A673 (cell line): ENCODE data around the gene TRMT61A. TPM values are rescaled to one million over a fixed set of nuclear protein-coding genes. Genes with fewer than 3 reads are reported as not detected.
A peak's percentile ranks its signal among the peaks of the same experiment; 100 is the strongest.

ENCODE experiments used
- BruUV-seq: library from RNA; stranded (reverse); fragments of 400-500 nt; replicated peaks from 2 replicates; lab custom pipeline; 2021; lab: Mats Ljungman, UMichigan
- CTCF ChIA-PET: fragments of 300-600 bp; sonication (Branson Sonifier 250); formaldehyde crosslinking; loops from one replicate; lab custom pipeline; 2022; ENCODE audit warnings: antibody characterized with exemption; lab: Charles Lee
- POLR2A ChIA-PET: fragments of 300-600 bp; sonication (Branson Sonifier 250); formaldehyde crosslinking; loops from one replicate; lab custom pipeline; 2022; ENCODE audit warnings: antibody characterized with exemption; ENCODE audit not compliant: low non-redundant PET; lab: Charles Lee
- DNase-seq: peaks from one replicate; pipeline ENCODE4 v3.0.0-alpha.2; 2015; ENCODE audit warnings: low spot score
- H3K27ac ChIP-seq: fragments of 200-600 bp; sonication (generic); 2 replicates; pipeline ENCODE4 v1.5.1; 2016; ENCODE audit warnings: mixed run types, low read depth, mild to moderate bottlenecking, mixed read lengths, antibody characterized with exemption, low read length; ENCODE audit not compliant: poor library complexity, severe bottlenecking
- H3K27me3 ChIP-seq: fragments of 200-600 bp; sonication (generic); replicated peaks from 2 replicates; pipeline ENCODE4 v1.6.1; 2017; ENCODE audit warnings: mixed run types, low read depth, mild to moderate bottlenecking, mixed read lengths, antibody characterized with exemption, low read length; ENCODE audit not compliant: insufficient read depth, poor library complexity
- H3K36me3 ChIP-seq: fragments of 200-600 bp; sonication (generic); 2 replicates; pipeline ENCODE4 v1.6.1; 2016; ENCODE audit warnings: mixed run types, mild to moderate bottlenecking, mixed read lengths, antibody characterized with exemption, low read length; ENCODE audit not compliant: insufficient read depth, poor library complexity, severe bottlenecking
- H3K4me1 ChIP-seq: fragments of 200-600 bp; sonication (generic); 2 replicates; pipeline ENCODE4 v1.6.1; 2017; ENCODE audit warnings: mixed run types, mild to moderate bottlenecking, mixed read lengths, antibody characterized with exemption, low read length; ENCODE audit not compliant: insufficient read depth, poor library complexity, severe bottlenecking
- H3K4me3 ChIP-seq: fragments of 200-600 bp; sonication (generic); 2 replicates; pipeline ENCODE4 v1.5.1; 2016; ENCODE audit warnings: low read depth, mixed run types, mild to moderate bottlenecking, mixed read lengths, low read length; ENCODE audit not compliant: poor library complexity, severe bottlenecking
- H3K9me3 ChIP-seq: fragments of 200-600 bp; sonication (generic); 2 replicates; pipeline ENCODE4 v1.6.1; 2016; ENCODE audit warnings: mixed run types, low read depth, mild to moderate bottlenecking, mixed read lengths, antibody characterized with exemption, low read length; ENCODE audit not compliant: poor library complexity, severe bottlenecking
- EZH2 ChIP-seq: fragments of 200-600 bp; sonication (generic); IDR thresholded peaks from 2 replicates; pipeline ENCODE4 v1.6.1; 2017; ENCODE audit warnings: borderline replicate concordance, low read depth, mild to moderate bottlenecking, mixed read lengths, antibody characterized with exemption, low read length; ENCODE audit not compliant: poor library complexity, severe bottlenecking
- intact Hi-C: fragments of 100-400 bp; cut with micrococcal nuclease; formaldehyde crosslinking; loops from one replicate; pipeline ENCODE4 v1.10.0; 2022; ENCODE audit not compliant: unreplicated experiment
- total RNA-seq: library from RNA; stranded (reverse); gene quantifications from 2 replicates; pipeline ENCODE4 v1.2.3, GENCODE V29; 2021
- TF ChIP-seq, protein P1 (sequence below): fragments of 300-800, 200-600 bp; sonication (generic); conservative IDR thresholded peaks from 2 replicates; pipeline ENCODE4 v1.5.1; 2017; ENCODE audit warnings: low read depth, mild to moderate bottlenecking, antibody characterized with exemption, low read length, moderate library complexity, mixed read lengths

Gene TRMT61A
- total RNA-seq, 1 experiment from 2014 or later = 23.6 TPM

DNA sequence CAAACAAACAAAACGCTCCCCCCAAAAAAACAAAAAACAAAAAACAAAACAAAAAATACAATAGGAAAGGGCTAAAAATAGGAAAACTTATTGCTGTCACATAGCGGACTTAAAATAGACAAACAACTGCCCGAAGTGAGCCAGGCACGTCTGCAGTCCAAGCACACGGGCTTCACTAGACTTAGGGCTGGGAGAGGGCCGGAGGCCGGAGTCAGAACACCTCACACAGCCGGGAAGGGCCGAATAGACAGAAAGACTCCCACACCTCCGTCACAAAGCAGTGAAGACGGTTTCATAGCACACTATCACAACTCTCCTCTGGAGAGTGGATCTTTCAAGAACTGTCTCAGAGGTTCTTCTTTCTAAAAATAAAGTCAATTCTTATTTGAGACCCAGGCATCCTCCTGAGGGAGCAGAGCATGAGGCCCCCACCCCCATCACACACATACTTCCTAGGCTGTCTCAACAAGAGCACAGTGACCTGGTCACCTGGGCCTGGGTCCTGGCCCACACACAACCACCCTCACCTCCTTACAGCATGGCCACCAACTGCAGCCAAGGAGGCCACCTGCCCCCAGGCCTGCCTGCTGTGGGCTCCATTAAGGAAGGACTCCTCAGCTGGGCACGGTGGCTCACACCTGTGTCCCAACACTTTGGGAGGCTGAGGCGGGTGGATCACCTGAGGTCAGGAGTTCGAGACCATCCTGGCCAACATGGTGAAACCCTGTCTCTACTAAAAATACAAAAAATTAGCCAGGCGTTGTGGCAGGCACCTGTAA, 26.8 kb downstream of the TRMT61A start:
- no peaks in the 10 kb centered on the region for H3K9me3 ChIP-seq
- CTCF ChIA-PET = no interaction called here
- POLR2A ChIA-PET = no interaction called here
- H3K36me3 ChIP-seq = peaks cover 18% of the 10 kb centered on the region
- H3K27me3 ChIP-seq = no peaks in the 10 kb centered on the region
- no TSS peak for BruUV-seq
- H3K27ac ChIP-seq = no peak overlapping the region
- intact Hi-C loops = no loop called here
- TF ChIP-seq, protein P1, sequence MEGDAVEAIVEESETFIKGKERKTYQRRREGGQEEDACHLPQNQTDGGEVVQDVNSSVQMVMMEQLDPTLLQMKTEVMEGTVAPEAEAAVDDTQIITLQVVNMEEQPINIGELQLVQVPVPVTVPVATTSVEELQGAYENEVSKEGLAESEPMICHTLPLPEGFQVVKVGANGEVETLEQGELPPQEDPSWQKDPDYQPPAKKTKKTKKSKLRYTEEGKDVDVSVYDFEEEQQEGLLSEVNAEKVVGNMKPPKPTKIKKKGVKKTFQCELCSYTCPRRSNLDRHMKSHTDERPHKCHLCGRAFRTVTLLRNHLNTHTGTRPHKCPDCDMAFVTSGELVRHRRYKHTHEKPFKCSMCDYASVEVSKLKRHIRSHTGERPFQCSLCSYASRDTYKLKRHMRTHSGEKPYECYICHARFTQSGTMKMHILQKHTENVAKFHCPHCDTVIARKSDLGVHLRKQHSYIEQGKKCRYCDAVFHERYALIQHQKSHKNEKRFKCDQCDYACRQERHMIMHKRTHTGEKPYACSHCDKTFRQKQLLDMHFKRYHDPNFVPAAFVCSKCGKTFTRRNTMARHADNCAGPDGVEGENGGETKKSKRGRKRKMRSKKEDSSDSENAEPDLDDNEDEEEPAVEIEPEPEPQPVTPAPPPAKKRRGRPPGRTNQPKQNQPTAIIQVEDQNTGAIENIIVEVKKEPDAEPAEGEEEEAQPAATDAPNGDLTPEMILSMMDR = no peak
- TF ChIP-seq EZH2 = no peak
- H3K4me1 ChIP-seq = peaks cover 33% of the 10 kb centered on the region
- no peak for DNase-seq
- H3K4me3 ChIP-seq = no peak overlapping the region

DNA sequence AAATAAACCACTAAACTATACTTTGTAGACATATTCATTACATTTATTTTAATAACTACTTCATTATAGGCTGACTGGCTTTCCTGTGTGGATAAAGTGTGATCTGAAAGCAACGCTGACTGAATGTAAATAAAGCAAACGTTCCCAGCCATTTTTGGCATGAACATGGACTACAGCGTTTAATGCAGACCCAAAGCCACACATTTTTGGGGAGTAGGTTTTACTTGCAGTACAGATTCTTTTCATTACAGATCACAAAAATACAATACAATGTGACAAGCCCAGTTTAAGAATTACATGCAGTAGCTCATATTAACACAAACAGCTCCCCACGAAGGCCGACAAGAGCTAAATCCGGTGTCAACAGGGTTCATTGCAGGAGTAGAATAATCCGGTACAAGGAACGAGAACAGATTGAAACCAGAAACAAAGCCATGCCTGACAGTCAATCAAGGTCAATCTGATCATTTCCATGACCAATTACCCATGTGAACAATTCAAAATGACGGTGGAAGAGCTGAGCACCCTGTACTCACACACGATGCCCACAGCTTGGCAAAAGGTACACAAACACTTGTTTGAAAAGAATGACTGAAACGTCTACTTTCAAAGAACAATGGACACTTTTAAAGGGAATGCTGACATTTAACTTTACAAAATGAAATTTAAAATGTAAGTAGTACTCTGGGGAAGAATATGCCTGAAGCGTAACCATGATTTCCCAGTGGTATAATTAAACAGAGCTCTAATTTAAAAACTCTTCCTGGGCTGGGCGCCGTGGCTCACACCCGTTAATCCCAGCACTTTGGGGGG, 28.2 kb downstream of the TRMT61A start:
- no TSS peak for BruUV-seq
- TF ChIP-seq EZH2 = no peak
- TF ChIP-seq, protein P1 = no peak
- intact Hi-C loops = no loop called here
- CTCF ChIA-PET = interaction anchor here (0.6 to 1.0 kb wide), 2 partner anchors 10 to 28 kb away, joined by 3 to 4 read pairs; partner anchors contain the start of gene TRMT61A
- POLR2A ChIA-PET = interaction anchor here (0.6 to 1.8 kb wide), 3 partner anchors 37 to 455 kb away, joined by 4 to 7 read pairs (median 6); no protein-coding TSS in a partner anchor
- peak overlapping the region; percentile 19 for H3K27ac ChIP-seq
- H3K27me3 ChIP-seq = no peaks in the 10 kb centered on the region
- peaks cover 39% of the 10 kb centered on the region for H3K4me1 ChIP-seq
- peaks cover 21% of the 10 kb centered on the region for H3K36me3 ChIP-seq
- H3K4me3 ChIP-seq = no peak overlapping the region
- no peaks in the 10 kb centered on the region for H3K9me3 ChIP-seq
- DNase-seq = no peak

DNA sequence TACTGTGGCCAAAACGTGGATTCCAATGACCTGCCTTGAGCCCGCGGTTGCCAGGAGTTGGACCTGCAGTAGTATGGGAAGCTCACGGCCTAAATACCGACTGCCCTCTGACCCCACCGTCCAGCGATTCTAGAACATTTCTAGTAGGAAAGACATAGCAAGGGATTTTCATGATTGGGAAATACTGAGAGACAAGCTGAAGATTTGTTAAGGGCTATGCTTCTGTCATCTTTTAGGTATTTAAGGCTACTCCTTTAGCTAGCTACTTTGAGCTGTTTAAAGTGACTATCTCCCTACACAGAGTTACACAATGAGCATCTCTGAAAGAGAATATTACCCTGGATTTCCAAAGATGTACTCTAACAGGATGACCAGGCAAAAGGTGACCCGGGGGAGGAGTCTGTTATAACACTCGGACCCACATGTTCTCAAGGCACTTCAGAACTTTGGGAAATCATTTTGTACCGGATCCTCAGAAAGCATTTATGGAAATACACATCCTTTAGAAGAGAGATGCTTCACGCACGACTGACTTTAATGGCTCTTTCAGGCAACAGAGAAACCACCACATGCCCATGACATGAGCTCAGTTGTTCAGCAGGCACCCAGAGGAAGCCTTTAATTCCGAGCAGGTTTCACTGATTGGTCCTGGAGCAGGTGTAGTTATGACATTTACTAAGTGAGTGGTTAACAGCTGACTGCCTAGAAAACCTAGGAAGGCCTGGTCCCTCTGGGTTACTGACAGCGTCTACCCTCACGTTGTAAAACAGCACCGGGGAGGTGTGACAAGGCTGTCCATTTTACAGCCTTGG, 29.3 kb downstream of the TRMT61A start:
- CTCF ChIA-PET = interaction anchor here (1.0 kb wide), 1 partner anchor 30 kb away, joined by 4 read pairs; the partner anchor contains the start of gene TRMT61A
- Histone ChIP-seq H3K9me3 (no peaks in the 10 kb centered on the region), H3K36me3 (peaks cover 21% of the 10 kb centered on the region), H3K27ac (peak overlapping the region; percentile 3), H3K4me1 (peaks cover 39% of the 10 kb centered on the region), H3K4me3 (no peak overlapping the region), H3K27me3 (no peaks in the 10 kb centered on the region)
- BruUV-seq = no TSS peak
- POLR2A ChIA-PET = interaction anchor here (1.8 kb wide), 1 partner anchor 36 kb away, joined by 4 read pairs; no protein-coding TSS in a partner anchor
- intact Hi-C loops = no loop called here
- peak; percentile 80 for DNase-seq
- no peak for TF ChIP-seq EZH2
- TF ChIP-seq, protein P1 = no peak
